HG03439 (cell line): ENCODE results near the gene CLEC4C.
"Not testable (repeated sequence)": the region's sequence is repeated elsewhere in the genome, so short reads cannot be mapped to it uniquely, and the experiment has no call there.

Experiments used
- ATAC-seq: cut with Tn5 transposase; IDR thresholded peaks from one replicate; pipeline ENCODE4 v1.9.1; 2021; ENCODE audit warnings: mild to moderate bottlenecking, moderate library complexity; ENCODE audit not compliant: unreplicated experiment

CLEC4C gene, protein sequence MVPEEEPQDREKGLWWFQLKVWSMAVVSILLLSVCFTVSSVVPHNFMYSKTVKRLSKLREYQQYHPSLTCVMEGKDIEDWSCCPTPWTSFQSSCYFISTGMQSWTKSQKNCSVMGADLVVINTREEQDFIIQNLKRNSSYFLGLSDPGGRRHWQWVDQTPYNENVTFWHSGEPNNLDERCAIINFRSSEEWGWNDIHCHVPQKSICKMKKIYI

DNA sequence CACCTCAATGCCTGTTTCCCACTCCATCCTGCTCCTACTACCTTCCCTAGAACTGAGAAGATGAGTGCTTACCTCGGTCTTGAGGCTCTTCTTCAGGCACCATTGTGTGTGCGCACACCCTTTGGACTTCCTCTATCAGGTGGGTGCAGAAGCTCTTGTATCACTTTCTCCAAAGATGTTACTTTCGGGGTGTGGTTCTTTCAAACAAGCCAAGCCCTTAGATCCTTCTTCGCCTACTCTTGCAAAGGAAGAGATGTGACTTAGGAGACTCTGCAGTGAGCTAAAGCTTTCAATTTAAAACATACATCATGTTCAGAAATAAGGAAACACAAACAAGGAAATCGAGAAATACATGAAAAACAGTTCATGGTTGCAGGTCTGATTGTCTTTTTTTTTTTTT lies at the start of gene CLEC4C:
Gene CLEC4C, minus strand, starts transcription at position 130 of the 400 bp plus-strand sequence. Its CDS starts 27 bp downstream, at position 103.
- ATAC-seq: no peak

DNA sequence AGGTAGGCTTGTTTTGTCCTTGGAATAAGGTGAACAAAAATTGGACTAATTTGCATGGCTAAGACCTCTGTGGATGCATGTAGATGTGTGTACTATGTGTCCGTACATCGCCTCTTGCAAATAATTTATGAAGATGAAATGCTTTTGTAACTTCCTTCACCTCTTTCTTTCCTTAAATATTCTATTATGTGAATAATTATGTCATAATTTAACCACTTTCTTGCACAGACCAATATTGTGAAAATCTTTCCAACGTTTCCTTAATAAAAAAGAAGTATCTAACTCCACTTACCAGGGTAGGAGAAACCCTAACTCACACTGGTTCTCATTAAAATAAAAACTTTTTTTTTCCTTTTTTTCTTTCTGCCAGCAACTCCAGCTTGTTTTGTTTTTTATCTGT lies 46.0 kb upstream of the CLEC4C start:
- no peak for ATAC-seq

DNA sequence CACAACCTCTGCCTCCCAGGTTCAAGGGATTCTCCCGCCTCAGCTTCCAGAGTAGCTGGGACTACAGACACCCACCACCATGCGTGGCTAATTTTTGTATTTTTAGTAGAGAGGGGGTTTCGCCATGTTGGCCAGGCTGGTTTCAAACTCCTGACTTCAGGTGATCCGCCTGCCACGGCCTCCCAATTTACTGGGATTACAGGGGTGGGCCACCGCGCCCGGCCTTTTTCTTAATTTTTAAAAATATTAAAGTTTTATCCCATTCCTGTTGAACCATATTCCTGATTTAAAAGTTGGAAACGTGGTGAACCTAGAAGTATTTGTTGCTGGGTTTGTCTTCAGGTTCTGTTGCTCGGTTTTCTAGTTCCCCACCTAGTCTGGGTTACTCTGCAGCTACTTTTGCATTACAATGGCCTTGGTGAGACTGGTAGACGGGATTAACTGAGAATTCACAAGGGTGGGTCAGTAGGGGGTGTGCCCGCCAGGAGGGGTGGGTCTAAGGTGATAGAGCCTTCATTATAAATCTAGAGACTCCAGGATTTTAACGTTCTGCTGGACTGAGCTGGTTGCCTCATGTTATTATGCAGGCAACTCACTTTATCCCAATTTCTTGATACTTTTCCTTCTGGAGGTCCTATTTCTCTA lies 41.8 kb upstream of the CLEC4C start, which contains the start of gene NANOG:
Gene NANOG, plus strand, starts transcription at position 519 of the 645 bp plus-strand sequence. CDS start 213 bp downstream, outside the sequence.
- not testable (repeated sequence) for ATAC-seq

DNA sequence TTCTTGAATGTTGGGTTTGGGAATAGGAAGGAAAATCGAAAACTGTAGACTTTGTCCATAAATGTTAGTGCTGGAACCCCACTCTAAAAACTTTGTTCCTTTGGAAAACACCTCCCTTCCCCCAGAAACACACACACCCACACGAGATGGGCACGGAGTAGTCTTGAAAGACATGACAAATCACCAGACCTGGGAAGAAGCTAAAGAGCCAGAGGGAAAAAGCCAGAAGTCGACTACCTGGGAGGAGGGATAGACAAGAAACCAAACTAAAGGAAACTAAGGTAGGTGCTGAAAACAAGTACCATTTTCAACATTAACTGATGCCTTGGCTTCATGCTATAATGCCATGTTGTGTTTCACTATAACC lies 41.1 kb upstream of the CLEC4C start:
- ATAC-seq: no peak

DNA sequence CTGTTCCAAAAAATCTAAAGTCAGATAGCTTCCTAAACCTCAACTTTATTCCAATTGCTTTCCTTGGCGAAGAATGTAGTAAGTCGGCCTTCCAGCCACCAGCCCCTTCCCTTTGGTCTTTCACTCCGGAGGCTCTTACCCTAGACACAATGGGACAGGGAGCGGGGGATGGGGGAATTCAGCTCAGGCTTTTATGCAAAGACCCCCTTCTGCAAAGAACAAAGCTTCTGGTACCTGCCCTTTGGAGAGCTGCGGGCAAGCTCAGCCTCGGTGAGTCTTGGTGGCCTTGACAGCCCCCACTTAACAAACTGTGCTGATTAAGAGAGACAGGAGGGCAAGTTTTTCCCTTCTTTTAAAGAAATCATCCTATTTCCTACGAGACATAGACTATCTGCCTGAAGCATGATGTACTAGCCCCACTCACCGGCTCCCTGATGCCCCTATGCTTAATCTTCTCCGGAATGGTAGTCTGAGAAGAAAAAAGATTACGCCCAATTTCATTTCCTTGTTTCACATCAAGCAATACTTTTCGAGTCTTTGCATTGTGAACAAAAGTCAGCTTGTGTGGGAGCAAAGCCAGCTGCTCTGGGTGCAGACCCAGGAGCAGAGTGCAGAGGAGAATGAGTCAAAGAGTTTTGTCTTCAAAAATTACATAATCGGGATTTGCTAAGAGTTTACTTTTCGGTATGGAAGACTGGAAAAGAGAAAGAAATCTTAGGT lies 40.6 kb upstream of the CLEC4C start:
- no peak for ATAC-seq

DNA sequence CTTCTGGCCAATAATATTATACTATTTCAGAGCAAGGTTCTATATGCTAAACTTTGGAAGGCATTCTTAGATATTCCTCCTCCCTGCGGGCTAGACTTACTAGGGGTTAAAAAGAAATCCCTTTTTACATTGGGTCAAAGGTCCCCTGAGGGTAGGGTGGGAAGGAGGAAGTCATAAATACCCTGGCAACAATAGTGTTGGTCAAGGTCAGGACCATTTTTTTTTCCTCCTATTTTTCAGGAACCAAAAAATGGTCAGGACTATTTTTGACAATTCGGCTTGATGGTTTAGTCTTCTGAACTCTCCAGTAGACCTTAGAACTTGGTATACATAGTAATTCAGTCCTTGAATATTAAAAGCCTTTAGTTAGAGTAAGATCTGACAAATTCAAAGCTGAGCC lies 37.5 kb upstream of the CLEC4C start:
- no peak for ATAC-seq

DNA sequence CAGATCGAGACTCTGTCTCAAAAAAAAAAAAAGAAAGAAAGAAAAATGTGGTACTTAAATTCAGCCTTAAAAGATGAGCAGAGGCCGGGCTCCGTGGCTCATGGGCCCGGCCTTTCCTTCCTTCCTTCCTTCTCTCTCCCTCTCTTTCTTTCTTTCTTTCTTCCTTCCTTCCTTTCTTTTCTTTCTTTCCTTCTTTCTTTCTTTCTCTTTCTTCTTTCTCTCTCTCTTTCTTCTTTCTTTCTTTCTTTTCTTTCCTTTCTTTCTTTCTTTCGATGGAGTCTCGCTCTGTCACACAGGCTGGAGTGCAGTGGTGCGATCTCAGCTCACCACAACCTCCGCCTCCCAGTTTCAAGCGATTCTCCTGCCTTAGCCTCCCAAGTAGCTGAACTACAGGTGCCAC lies 36.3 kb upstream of the CLEC4C start:
- ATAC-seq: not testable (repeated sequence)

DNA sequence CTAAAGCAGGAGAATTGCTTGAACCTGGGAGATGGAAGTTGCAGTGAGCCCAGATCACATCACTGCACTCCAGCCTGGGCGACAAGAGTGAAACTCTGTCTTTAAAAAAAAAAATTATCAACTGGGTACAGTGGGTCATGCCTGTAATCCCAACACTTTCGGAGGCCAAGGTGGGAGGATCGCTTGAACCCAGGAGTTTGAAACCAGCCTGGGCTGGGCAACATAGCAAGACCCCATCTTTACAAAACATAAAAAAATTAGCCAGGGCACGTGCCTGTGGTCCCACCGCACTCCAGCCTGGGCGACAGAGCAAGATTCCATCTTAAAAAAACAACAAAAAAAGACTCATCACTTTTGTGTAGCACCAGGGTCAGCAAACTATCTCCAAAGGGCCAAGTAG lies 34.9 kb upstream of the CLEC4C start:
- ATAC-seq: no peak

DNA sequence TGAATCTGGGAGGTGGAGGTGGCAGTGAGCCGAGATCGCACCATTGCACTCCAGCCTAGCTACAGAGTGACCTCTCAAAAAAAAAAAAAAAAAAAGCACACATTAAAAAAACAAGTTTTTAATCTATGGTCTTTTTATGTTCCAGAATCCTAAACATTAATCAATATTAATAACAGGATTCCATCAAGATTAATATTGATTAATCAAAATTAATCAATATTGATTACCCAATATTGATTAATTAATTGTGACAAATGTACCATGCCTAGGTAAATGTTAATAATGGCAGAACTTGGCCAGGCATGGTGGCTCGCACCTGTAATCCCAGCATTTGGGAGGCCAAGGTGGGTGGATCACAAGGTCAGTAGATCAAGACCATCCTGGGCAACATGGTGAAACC lies 34.1 kb upstream of the CLEC4C start:
- ATAC-seq: no peak

DNA sequence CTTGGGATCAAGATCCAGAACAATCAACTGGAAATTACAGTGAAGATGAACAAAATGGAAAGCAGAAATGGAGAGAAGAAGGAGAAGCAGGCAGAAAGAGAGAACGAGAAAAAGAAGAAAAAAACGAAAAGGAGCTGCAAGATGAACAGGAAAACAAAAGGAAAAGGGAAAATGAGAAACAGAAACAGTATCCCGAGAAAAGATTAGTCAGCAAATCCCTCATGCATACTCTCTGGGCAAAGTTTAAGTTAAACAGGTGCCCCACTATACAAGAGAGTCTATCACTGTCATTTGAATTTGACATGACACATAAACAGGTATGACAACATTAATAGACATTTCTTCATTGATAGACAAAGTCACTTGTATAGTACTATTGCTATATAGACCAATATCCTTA lies 22.8 kb upstream of the CLEC4C start:
- no peak for ATAC-seq

DNA sequence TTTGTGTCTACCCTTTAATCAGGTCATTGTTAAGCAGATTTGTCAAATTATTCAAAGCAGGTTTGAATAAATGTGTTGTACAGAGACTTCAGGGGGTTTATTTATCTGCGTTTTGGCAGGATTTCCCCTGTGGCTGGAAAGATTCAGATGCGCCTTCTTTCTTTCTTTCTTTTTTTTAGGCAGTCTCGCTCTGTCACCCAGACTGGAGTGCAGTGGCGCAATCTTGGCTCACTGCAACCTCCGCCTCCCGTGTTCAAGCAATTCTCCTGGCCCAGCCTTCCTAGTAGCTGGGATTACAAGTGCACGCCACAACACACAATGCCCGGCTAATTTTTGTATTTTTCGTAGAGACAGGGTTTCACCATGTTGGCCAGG lies 11.6 kb upstream of the CLEC4C start:
- no peak for ATAC-seq

DNA sequence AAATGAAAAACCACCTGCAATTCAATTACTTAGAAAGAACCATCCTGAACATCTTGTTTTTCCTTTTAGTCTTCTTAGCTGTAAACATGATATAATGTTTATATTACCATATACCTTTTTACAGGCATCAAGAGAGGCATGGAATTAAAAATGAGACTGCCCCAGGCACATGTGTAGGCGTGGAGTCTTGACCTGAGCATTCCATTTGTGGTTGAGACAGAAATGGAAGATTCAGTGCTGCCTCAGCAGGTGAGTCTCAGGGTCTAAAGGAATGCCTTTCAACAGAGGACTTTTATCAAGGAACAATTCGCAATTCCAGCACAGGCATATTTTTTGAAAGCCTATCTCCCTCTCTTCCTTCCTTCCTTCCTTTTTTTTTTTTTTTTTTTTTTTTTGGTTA lies 9.8 kb upstream of the CLEC4C start:
- no peak for ATAC-seq

DNA sequence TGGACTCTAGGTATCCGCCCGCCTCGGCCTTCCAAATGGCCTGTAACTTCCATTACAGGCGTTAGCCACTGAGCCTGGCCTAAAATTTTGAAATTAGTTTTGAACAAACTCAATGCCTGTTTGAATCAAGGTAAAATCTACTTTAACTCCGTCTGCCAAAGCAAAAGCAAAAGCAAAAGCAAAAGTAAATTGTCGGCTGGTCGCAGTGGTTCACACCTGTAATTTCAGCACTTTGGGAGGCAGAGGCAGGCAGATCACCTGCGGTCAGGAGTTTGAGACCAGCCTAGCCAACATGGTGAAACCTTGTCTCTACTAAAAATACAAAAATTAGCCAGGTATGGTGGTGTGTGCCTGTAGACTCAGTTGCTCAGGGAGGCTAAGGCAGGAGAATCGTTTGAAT lies 8.5 kb upstream of the CLEC4C start:
- ATAC-seq: not testable (repeated sequence)

DNA sequence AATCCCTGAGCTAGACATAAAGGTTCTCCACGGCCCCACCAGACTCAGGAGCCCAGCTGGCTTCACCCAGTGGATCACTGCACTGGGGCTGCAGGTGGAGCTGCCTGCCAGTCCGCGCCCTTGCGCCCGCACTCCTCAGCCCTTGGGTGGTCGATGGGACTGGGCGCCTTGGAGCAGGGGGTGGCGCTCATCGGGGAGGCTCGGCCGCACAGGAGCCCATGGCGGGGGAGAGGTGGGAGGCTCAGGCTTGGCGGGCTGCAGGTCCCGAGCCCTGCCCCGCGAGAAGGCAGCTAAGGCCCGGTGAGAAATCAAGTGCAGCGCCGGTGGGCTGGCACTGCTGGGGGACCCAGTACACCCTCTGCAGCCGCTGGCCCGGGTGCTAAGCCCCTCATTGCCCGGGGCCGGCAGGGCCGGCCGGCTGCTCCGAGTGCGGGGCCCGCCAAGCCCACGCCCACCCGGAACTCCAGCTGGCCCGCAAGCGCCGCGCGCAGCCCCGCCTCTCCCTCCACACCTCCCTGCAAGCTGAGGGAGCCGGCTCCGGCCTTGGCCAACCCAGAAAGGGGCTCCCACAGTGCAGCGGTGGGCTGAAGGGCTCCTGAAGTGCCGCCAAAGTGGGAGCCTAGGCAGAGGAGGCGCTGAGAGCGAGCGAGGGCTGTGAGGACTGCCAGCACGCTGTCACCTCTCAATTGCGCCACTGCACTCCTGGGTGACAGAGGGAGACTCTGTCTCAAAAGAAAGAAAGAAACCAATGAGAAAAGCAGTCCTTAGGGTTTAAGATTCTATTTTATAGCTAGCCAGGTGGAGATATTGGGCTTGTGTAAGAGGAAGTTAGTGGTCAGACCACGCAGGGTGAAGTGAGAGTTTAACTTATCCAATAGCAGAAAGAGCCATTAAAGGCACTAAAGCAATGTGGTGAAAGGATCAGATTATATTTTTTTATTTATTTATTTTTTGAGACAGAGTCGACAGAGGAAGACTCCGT lies 5.1 kb upstream of the CLEC4C start:
- not testable (repeated sequence) for ATAC-seq

DNA sequence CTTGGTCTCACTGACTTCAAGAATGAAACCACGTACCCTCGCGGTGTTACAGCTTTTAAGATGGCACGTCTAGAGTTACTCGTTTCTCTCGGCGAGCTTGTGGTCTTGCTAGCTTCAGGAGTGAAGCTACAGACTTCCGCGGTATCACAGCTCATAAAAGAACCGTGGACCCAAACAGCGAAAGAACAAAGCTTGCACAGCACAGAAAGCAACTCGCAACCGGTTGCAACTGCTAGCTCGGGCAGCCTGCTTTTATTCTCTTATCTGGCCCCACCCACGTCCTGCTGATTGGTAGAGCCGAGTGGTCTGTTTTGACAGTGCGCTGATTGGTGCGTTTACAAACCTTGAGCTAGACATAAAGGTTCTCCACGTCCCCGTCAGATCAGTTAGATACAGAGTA lies 4.2 kb upstream of the CLEC4C start:
- ATAC-seq: no peak

DNA sequence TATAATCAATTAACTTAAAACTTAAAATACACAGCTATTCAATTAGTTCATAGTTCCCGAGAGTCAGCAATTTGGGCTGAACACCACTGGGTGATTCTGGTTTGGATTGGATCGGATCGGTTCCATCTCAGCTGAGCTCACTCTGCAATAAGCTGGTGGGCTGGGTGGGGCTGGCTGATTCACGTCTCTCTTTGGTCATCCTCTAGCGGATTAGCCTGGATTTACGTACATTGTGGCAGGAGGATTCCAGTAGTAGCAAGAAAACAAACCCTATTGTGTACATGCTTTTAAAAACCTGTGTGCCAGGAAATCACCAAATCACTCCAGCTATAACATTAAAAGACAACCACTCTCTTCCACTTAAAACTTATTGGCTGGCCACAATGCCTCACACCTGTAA lies 3.2 kb upstream of the CLEC4C start:
- ATAC-seq: no peak

DNA sequence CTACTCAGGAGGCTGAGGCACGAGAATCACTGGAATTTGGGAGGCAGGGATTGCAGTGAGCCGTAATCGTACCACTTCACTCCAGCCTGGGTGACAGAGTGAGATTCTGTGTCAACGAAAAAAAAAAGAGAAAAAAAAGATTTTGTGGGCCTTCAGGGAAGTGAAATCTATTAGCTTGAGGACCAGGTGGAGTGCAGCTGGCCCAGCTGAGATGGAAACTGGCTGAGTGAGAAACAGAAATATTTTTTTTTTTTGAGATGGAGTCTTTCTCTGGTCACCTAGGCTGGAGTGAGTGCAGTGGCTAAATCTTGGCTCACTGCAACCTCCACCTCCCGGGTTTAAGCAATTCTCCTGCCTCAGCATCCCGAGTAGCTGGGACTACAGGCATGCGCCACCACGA lies 2.3 kb upstream of the CLEC4C start:
- no peak for ATAC-seq

DNA sequence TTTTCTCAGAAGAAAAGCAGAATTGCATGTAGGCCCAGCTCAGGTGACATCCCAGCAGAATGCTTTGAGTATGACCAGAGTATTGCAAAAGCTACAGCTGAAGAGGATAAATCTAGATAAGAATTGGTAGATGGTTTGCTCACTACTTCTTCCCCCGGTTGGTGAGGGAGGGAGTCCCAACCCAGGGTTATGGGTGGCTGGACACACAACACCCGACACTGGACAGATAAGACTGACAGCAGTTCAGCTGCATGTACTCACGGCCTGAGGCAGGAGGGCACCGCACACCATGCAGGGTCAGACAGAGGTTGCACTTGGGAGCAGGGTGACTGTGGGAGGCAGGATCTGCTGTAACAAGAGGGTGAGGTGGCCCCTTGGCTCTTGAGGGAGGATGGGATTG lies 1.7 kb upstream of the CLEC4C start:
- ATAC-seq: no peak

DNA sequence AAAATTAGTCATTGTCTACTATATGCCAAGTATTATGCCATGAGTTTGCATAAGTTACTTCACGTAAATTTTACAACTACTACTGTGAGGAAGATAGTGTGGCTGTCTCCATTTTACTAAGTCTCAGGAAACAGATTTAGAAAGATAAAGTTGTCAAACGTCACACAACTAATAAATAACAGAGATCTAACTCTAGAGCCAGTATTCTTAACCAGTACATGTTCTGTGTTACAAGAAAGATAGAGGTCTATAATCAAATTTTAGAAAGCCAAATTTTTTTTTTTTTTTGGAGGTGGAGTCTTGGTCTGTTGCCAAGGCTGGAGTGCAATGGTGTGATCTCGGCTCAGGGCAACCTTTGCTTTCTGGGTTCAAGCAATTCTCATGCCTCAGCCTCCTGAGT lies 14.2 kb downstream of the CLEC4C start:
- ATAC-seq: no peak

DNA sequence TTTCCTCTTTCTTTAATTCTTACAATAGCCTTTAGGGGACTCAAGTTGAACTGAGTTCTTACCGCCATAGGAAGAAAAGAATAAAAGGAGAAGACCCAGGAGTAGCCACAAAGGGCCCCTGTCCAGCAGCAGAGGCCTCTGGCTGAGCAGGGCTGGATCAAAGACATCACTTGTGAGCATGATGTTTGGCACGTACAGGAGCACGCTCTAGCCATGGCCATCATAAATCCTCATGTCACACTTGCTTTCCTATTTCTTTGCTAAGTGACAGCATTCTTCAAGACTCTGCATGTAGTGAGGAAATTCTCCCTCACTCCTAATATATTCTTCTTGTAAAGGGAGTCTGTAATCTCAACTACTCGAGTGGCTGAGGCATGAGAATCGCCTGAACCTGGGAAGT lies 15.7 kb downstream of the CLEC4C start:
- ATAC-seq: no peak

DNA sequence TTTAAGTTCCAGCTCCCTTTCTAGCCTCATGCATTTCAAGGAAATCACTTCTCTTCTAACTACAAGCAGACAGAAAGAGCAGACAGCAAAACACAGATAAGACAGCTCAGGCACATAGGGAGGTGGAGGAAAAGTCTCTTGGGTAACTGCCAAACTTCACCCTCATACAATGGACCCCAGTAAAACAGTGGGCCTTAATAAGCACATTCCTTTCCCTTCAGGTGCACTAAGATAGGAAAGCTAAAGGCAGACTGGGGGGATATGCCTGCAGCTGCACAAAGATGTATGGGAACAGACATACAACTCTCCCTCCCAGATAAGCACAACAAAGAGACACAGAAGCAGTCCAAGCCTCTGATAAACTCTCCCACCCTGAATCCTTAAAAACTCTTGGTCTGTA lies 16.2 kb downstream of the CLEC4C start:
- ATAC-seq: not testable (repeated sequence)
